HUES6 (cell line): Measurements from ENCODE around the gene VENTX.

Experiments used
- H3K27ac ChIP-seq: 2 replicates; pipeline ENCODE4 v1.7.0; 2013; ENCODE audit warnings: low read depth, mild to moderate bottlenecking, low read length, inconsistent platforms
- H3K27me3 ChIP-seq: 2 replicates; pipeline ENCODE4 v1.6.1; 2013; ENCODE audit warnings: low read length; ENCODE audit not compliant: control insufficient read depth, insufficient read depth
- H3K36me3 ChIP-seq: 2 replicates; pipeline ENCODE4 v1.6.1; 2013; ENCODE audit warnings: low read length; ENCODE audit not compliant: control insufficient read depth, insufficient read depth
- H3K4me1 ChIP-seq: 2 replicates; pipeline ENCODE4 v1.6.1; 2013; ENCODE audit warnings: low read length; ENCODE audit not compliant: control insufficient read depth, insufficient read depth
- H3K4me3 ChIP-seq: 2 replicates; pipeline ENCODE4 v1.5.1; 2013; ENCODE audit warnings: low read depth, low read length
- H3K9ac ChIP-seq: one replicate; pipeline ENCODE4 v1.6.1; 2013; ENCODE audit warnings: mild to moderate bottlenecking, low read length
- H3K9me3 ChIP-seq: 2 replicates; pipeline ENCODE4 v1.6.1; 2013; ENCODE audit warnings: low read depth, low read length; ENCODE audit not compliant: control insufficient read depth, insufficient read depth

Gene VENTX

DNA sequence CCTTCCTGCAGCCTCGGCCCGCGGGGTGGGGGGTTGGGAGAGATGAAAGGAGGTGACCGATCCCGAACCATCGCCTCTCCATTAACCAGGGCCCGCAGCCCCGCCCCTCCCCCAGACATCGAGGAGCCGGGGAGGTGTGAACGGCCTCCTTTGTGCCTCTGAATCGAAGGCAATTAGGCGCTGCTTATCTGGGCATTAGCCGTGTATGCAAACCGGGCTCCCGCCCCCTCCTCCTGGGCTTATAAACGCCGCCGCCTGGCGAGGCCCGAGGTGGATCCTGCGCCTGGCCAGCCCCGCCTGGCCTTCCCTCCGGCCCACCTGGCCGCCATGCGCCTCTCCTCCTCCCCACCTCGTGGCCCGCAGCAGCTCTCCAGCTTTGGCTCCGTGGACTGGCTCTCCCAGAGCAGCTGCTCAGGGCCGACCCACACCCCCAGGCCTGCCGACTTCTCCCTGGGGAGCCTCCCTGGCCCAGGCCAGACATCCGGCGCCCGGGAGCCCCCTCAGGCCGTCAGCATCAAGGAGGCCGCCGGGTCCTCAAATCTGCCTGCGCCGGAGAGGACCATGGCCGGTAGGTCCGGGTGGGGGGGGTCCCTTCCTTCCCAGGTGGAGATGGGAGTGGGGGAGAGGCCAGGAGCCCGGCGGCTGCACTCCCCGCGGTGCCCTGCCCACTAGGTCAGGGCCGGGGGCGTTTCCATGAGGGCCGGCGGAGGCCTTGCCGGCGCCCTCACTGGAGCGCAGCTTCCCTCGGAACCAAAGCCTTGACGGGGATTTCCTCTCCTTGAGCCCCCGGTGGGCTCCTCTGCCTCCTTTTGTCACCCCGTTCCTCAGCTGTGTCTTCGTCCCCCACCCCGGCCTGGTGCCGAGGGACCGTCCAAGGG is at the start of gene VENTX:
Gene VENTX, plus strand, starts transcription at position 268 of the 878 bp plus-strand sequence. Its CDS starts 60 bp downstream, at position 328.
- Histone ChIP-seq H3K9me3 (no peaks in the 10 kb centered on the region), H3K27me3 (peaks cover 78% of the 10 kb centered on the region)

GRCh38 chr10:133187906-133188681 is 49.6 kb upstream of the VENTX start:
- Histone ChIP-seq H3K4me1 (no peaks in the 10 kb centered on the region; the same call in 1 of the 2 replicates), H3K9me3 (peaks cover 11% of the 10 kb centered on the region; the same call in 1 of the 2 replicates), H3K27me3 (no peaks in the 10 kb centered on the region), H3K36me3 (peaks cover 15% of the 10 kb centered on the region), H3K27ac (no peak overlapping the region), H3K4me3 (no peak overlapping the region), H3K9ac (no peak overlapping the region)

More for the DNA sequence above, at the start of gene VENTX:
- H3K36me3 ChIP-seq: peaks cover 4% of the 10 kb centered on the region; the same call in 1 of the 2 replicates
- H3K4me1 ChIP-seq: peaks cover 24% of the 10 kb centered on the region
- peak within 1 kb of the TSS; percentile 84; the same call in 1 of the 2 replicates for H3K27ac ChIP-seq
- peak within 1 kb of the TSS; percentile 92 for H3K9ac ChIP-seq
- peak within 1 kb of the TSS; percentile 74 for H3K4me3 ChIP-seq

- Histone ChIP-seq H3K27me3 (no peaks in the 10 kb centered on the region), H3K9ac (no peak overlapping the region), H3K36me3 (peaks cover 9% of the 10 kb centered on the region), H3K4me3 (no peak overlapping the region), H3K9me3 (peaks cover 11% of the 10 kb centered on the region; the same call in 1 of the 2 replicates), H3K4me1 (no peaks in the 10 kb centered on the region; the same call in 1 of the 2 replicates), H3K27ac (no peak overlapping the region)
These were observed 48.4 kb upstream of the VENTX start for GRCh38 chr10:133189256-133189655.

GRCh38 chr10:133189726-133190125 is 47.9 kb upstream of the VENTX start:
- H3K27ac ChIP-seq: no peak overlapping the region
- H3K36me3 ChIP-seq: peaks cover 5% of the 10 kb centered on the region; the same call in 1 of the 2 replicates
- H3K27me3 ChIP-seq: no peaks in the 10 kb centered on the region

DNA sequence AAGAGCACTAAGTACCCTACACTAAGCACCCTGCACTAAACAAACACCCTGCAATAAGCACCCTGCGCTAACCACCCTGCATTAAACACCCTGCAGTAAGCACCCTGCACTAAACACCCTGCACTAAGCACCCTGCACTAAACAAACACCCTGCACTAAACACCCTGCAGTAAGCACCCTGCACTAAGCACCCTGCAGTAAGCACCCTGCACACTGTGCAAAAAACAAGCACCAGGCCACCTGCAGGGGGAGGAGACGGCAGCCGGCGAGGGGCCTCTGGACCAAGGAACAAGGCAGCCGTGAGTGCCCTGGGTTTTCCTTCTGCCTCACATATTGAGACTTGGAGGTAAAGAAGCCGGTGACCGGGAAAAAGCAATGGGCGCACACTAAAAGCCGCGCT is 47.4 kb upstream of the VENTX start:
- H3K36me3 ChIP-seq: peaks cover 5% of the 10 kb centered on the region; the same call in 1 of the 2 replicates
- H3K4me3 ChIP-seq: no peak overlapping the region
- H3K27me3 ChIP-seq: no peaks in the 10 kb centered on the region
- no peak overlapping the region for H3K9ac ChIP-seq
- H3K4me1 ChIP-seq: no peaks in the 10 kb centered on the region; the same call in 1 of the 2 replicates
- H3K27ac ChIP-seq: no peak overlapping the region
- peaks cover 8% of the 10 kb centered on the region; the same call in 1 of the 2 replicates for H3K9me3 ChIP-seq

More at GRCh38 chr10:133189726-133190125, 47.9 kb upstream of the VENTX start:
- Histone ChIP-seq H3K9me3 (peaks cover 11% of the 10 kb centered on the region; the same call in 1 of the 2 replicates), H3K4me1 (no peaks in the 10 kb centered on the region; the same call in 1 of the 2 replicates), H3K4me3 (no peak overlapping the region), H3K9ac (no peak overlapping the region)

GRCh38 chr10:133191651-133192050 is 46.0 kb upstream of the VENTX start:
- Histone ChIP-seq H3K4me3 (no peak overlapping the region), H3K9me3 (peaks cover 7% of the 10 kb centered on the region; the same call in 1 of the 2 replicates), H3K4me1 (no peaks in the 10 kb centered on the region), H3K9ac (no peak overlapping the region), H3K27me3 (no peaks in the 10 kb centered on the region), H3K36me3 (peaks cover 5% of the 10 kb centered on the region; the same call in 1 of the 2 replicates), H3K27ac (no peak overlapping the region)

DNA sequence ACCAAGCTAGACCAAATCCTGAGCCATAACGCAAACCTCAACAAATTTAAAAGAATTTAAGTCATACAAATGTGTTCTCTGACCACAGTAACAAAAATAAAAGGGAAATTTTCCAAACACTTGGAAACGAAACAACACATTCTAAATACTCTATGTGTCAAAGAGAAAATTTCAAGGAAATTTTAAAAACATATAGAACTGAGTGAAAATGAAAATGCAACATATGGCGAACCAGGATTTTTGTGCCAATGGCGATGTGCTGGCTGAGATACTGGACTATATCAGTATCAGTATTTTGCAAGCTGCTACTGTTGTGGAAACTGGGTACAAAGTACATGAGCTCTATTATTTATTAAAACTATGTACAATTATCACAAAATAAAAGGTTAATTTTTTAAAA is 43.5 kb upstream of the VENTX start:
- Histone ChIP-seq H3K27me3 (no peaks in the 10 kb centered on the region), H3K27ac (no peak overlapping the region), H3K4me1 (no peaks in the 10 kb centered on the region), H3K36me3 (no peaks in the 10 kb centered on the region), H3K9me3 (peaks cover 7% of the 10 kb centered on the region; the same call in 1 of the 2 replicates), H3K4me3 (no peak overlapping the region), H3K9ac (no peak overlapping the region)

DNA sequence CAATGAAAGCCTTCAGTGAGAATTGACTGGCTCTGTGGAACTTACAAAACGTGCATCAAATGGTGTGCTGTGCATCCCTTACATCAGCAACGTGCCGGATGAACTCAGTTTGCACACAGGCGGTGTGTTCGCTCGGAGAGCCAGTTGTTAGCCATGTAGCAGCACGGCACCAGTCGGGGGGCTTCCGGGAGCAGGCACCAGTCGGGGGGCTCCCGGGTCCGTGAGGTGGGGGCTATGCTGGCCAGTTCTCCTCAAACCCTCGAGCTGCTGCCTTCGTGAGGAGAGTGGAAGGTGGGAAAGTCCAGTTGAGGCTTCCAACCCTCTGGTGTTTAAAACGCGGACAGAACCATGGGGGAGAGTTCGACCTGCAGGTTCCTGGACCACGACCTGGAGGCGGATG is 42.6 kb upstream of the VENTX start:
- Histone ChIP-seq H3K9me3 (peaks cover 7% of the 10 kb centered on the region; the same call in 1 of the 2 replicates), H3K36me3 (no peaks in the 10 kb centered on the region; the same call in 1 of the 2 replicates), H3K4me3 (no peak overlapping the region), H3K27ac (no peak overlapping the region), H3K27me3 (no peaks in the 10 kb centered on the region), H3K4me1 (peaks cover 3% of the 10 kb centered on the region; the same call in 1 of the 2 replicates), H3K9ac (no peak overlapping the region)

DNA sequence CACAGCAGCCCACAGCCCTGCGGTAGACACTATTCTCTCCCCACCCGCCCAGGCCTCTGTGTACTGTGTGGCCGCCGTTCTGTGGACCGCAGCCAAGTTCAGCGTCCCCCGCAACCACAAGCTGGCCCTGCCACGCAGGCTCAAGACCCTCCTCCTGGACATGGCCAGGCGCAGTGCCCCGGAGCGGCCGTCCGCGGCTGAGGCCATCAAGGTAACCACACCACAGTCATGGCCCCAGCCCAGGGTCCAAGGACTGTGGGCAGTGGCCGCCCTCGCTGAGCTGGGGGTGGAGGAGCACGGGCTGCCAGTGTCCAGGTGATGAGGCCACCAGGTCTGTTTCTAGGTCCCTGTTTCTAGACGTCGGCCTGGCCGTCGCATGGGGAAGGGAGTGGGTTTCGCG is 42.0 kb upstream of the VENTX start:
- H3K4me3 ChIP-seq: no peak overlapping the region
- H3K4me1 ChIP-seq: peaks cover 5% of the 10 kb centered on the region; the same call in 1 of the 2 replicates
- H3K9ac ChIP-seq: no peak overlapping the region
- peaks cover 7% of the 10 kb centered on the region; the same call in 1 of the 2 replicates for H3K9me3 ChIP-seq
- no peaks in the 10 kb centered on the region for H3K27me3 ChIP-seq
- no peak overlapping the region for H3K27ac ChIP-seq
- H3K36me3 ChIP-seq: no peaks in the 10 kb centered on the region; the same call in 1 of the 2 replicates

DNA sequence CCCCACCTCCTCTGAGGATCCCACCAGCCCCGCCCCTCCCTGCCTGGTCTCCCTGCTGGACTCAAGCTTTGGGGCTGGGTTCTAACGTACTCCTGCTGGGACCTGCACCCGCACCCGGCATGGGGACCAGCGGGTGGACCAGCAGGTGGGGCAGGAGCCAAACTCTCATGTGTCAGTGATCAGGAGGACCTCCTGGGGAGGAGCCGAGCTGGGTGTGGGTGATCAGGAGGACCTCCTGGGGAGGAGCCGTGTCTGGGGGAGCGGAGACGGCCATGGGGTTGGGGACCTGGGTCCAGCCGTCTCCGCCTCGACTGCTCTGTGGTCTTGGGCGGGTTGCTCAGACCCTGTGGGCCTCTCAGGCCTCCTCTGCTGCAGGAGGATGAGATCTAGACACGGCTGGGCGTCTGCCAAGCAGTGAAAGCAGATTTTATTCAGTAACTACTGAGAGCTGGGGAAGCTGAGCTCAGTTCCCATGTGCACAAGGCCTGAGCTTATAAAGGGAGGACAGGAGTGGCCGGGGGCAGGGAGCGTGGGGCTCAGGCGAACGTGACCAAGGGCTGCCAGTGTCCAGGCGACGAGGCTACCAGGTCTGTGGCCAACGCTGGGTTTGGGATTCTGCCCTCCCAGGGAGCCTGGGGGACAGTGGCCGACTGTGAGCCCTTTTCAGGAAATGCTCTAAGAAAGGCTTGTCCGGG is 41.3 kb upstream of the VENTX start:
- H3K36me3 ChIP-seq: no peaks in the 10 kb centered on the region; the same call in 1 of the 2 replicates
- H3K4me3 ChIP-seq: no peak overlapping the region
- H3K9me3 ChIP-seq: peaks cover 7% of the 10 kb centered on the region; the same call in 1 of the 2 replicates
- H3K27me3 ChIP-seq: no peaks in the 10 kb centered on the region
- H3K27ac ChIP-seq: 0 out of 2 replicates have a peak overlapping the region, but pooled peaks have one; percentile 31
- peaks cover 5% of the 10 kb centered on the region; the same call in 1 of the 2 replicates for H3K4me1 ChIP-seq
- H3K9ac ChIP-seq: no peak overlapping the region
